Measurements from ENCODE around the gene RNF103. TPM values are rescaled to one million over a fixed set of nuclear protein-coding genes. Genes with fewer than 3 reads are reported as not detected.
"Not testable (repeated sequence)": the region's sequence is repeated elsewhere in the genome, so short reads cannot be mapped to it uniquely, and the experiment has no call there.

RNF103 gene
- total RNA-seq, 2 donors from 2014 or later, result 11.9 to 17.9 TPM

- Histone ChIP-seq H3K4me3 (ENCODE audit: low read length) (no peak overlapping the region), H3K27ac (ENCODE audit: low read depth, low read length) (no peak overlapping the region), H3K27me3 (ENCODE audit: control insufficient read depth, insufficient read depth, low read length, poor library complexity, severe bottlenecking) (peaks cover 4% of the 10 kb centered on the region), H3K4me1 (ENCODE audit: control insufficient read depth, insufficient read depth, low read length) (no peaks in the 10 kb centered on the region), H3K9ac (ENCODE audit: extremely low read depth, low read length, poor library complexity, severe bottlenecking) (no peak overlapping the region), H3K9me3 (ENCODE audit: control insufficient read depth, low read length) (no peaks in the 10 kb centered on the region), H3K36me3 (ENCODE audit: control insufficient read depth, insufficient read depth, low read length) (no peaks in the 10 kb centered on the region)
- Mint-ChIP-seq H3K4me1 (no peaks in the 10 kb centered on the region), H3K36me3 (ENCODE audit: low read depth) (no peaks in the 10 kb centered on the region), H3K4me3 (no peak overlapping the region), H3K27me3 (ENCODE audit: insufficient read depth) (peaks cover 2% of the 10 kb centered on the region), H3K9me3 (peaks cover 15% of the 10 kb centered on the region), H3K27ac (no peak overlapping the region)
- TF ChIP-seq, protein P1, sequence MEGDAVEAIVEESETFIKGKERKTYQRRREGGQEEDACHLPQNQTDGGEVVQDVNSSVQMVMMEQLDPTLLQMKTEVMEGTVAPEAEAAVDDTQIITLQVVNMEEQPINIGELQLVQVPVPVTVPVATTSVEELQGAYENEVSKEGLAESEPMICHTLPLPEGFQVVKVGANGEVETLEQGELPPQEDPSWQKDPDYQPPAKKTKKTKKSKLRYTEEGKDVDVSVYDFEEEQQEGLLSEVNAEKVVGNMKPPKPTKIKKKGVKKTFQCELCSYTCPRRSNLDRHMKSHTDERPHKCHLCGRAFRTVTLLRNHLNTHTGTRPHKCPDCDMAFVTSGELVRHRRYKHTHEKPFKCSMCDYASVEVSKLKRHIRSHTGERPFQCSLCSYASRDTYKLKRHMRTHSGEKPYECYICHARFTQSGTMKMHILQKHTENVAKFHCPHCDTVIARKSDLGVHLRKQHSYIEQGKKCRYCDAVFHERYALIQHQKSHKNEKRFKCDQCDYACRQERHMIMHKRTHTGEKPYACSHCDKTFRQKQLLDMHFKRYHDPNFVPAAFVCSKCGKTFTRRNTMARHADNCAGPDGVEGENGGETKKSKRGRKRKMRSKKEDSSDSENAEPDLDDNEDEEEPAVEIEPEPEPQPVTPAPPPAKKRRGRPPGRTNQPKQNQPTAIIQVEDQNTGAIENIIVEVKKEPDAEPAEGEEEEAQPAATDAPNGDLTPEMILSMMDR (conservative IDR thresholded peaks at IDR 0.05), result no peak
- DNase-seq, result no peak
- 91% methylated on average over 3 of the region's 3 CpGs; no CpG with 5 or more reads in 1 of the 2 experiments for WGBS, 2 experiments (ENCODE audit: insufficient coverage in 1 of 2, insufficient read length in 1 of 2)
These were observed 31.0 kb downstream of the RNF103 start for GRCh38 chr2:86592547-86593230.

GRCh38 chr2:86589701-86590100, 34.0 kb downstream of the RNF103 start:
- H3K9ac ChIP-seq (ENCODE audit: extremely low read depth, low read length, poor library complexity, severe bottlenecking); H3K27ac ChIP-seq (ENCODE audit: low read depth, low read length); H3K4me3 ChIP-seq (ENCODE audit: low read length); H3K27ac Mint-ChIP-seq; H3K4me1 Mint-ChIP-seq; H3K27me3 Mint-ChIP-seq (ENCODE audit: insufficient read depth); H3K36me3 Mint-ChIP-seq (ENCODE audit: low read depth); H3K4me3 Mint-ChIP-seq; H3K9me3 ChIP-seq (ENCODE audit: control insufficient read depth, low read length); H3K4me1 ChIP-seq (ENCODE audit: control insufficient read depth, insufficient read depth, low read length); H3K36me3 ChIP-seq (ENCODE audit: control insufficient read depth, insufficient read depth, low read length); DNase-seq: not testable (repeated sequence)
- WGBS, 2 experiments (ENCODE audit: insufficient coverage in 1 of 2, insufficient read length in 1 of 2), result 92 to 100% methylated on average over 1 to 5 of the region's 5 CpGs
- peaks cover 15% of the 10 kb centered on the region for H3K9me3 Mint-ChIP-seq
- peaks cover 14% of the 10 kb centered on the region for H3K27me3 ChIP-seq (ENCODE audit: control insufficient read depth, insufficient read depth, low read length, poor library complexity, severe bottlenecking)

- Histone ChIP-seq H3K27ac (ENCODE audit: low read depth, low read length) (no peak overlapping the region), H3K9ac (ENCODE audit: extremely low read depth, low read length, poor library complexity, severe bottlenecking) (no peak overlapping the region), H3K27me3 (ENCODE audit: control insufficient read depth, insufficient read depth, low read length, poor library complexity, severe bottlenecking) (peaks cover 16% of the 10 kb centered on the region), H3K9me3 (ENCODE audit: control insufficient read depth, low read length) (no peaks in the 10 kb centered on the region), H3K36me3 (ENCODE audit: control insufficient read depth, insufficient read depth, low read length) (no peaks in the 10 kb centered on the region), H3K4me3 (ENCODE audit: low read length) (no peak overlapping the region), H3K4me1 (ENCODE audit: control insufficient read depth, insufficient read depth, low read length) (no peaks in the 10 kb centered on the region)
- peaks cover 9% of the 10 kb centered on the region for H3K27me3 Mint-ChIP-seq (ENCODE audit: insufficient read depth)
- DNase-seq, result no peak
- H3K4me3 Mint-ChIP-seq, result no peak overlapping the region
- WGBS, 2 experiments (ENCODE audit: insufficient coverage in 1 of 2, insufficient read length in 1 of 2), result 84 to 100% methylated on average over 1 of the region's 2 CpGs
- no peak overlapping the region for H3K27ac Mint-ChIP-seq
- H3K9me3 Mint-ChIP-seq, result peaks cover 3% of the 10 kb centered on the region
- TF ChIP-seq, protein P1 (conservative IDR thresholded peaks at IDR 0.05), result no peak
- no peaks in the 10 kb centered on the region for H3K36me3 Mint-ChIP-seq (ENCODE audit: low read depth)
- no peaks in the 10 kb centered on the region for H3K4me1 Mint-ChIP-seq
These were observed 39.3 kb downstream of the RNF103 start for GRCh38 chr2:86584151-86584913.

Data from endodermal cell (in vitro differentiated cells).